SK-N-SH treated with all-trans-retinoic acid at 6 μM for 48 hours (cell line): ENCODE data around the gene CCDC3.

Experiments
- ATAC-seq: fragments of 200-7000 bp; cut with Tn5 transposase; 3 replicates; pipeline ENCODE4 v1.9.1; 2020; ENCODE audit warnings: mild to moderate bottlenecking, moderate library complexity
- BACH2 ChIP-seq: fragments of 250-450 bp; sonication (Bioruptor Pico); IDR thresholded peaks from 2 replicates; pipeline ENCODE4 v1.9.0; 2021; ENCODE audit warnings: mild to moderate bottlenecking, borderline replicate concordance
- CREB5 ChIP-seq: fragments of 250-450 bp; sonication (Bioruptor Pico); IDR thresholded peaks from 2 replicates; pipeline ENCODE4 v1.5.1; 2020; ENCODE audit warnings: low read depth, mild to moderate bottlenecking, moderate library complexity
- CSDC2 ChIP-seq: fragments of 250-450 bp; sonication (Bioruptor Pico); IDR thresholded peaks from 2 replicates; pipeline ENCODE4 v1.5.0; 2020; ENCODE audit warnings: mild to moderate bottlenecking, moderate library complexity
- CSRNP3 ChIP-seq: fragments of 250-450 bp; sonication (Bioruptor Pico); IDR thresholded peaks from 2 replicates; pipeline ENCODE4 v1.5.1; 2021; ENCODE audit warnings: mild to moderate bottlenecking, moderate library complexity
- ESRRG ChIP-seq: fragments of 250-450 bp; sonication (Bioruptor Pico); IDR thresholded peaks from 2 replicates; pipeline ENCODE4 v1.6.1; 2021; ENCODE audit warnings: mild to moderate bottlenecking
- ISL1 ChIP-seq: fragments of 250-450 bp; sonication (Bioruptor Pico); IDR thresholded peaks from 2 replicates; pipeline ENCODE4 v2.1.2; 2022; ENCODE audit warnings: mild to moderate bottlenecking, moderate library complexity
- OSR1 ChIP-seq: fragments of 250-450 bp; sonication (Bioruptor Pico); IDR thresholded peaks from 2 replicates; pipeline ENCODE4 v1.8.0; 2022; ENCODE audit warnings: moderate library complexity, mild to moderate bottlenecking, inconsistent platforms
- PATZ1 ChIP-seq: fragments of 250-450 bp; sonication (Bioruptor Pico); IDR thresholded peaks from 2 replicates; pipeline ENCODE4 v1.8.0; 2020; ENCODE audit warnings: mild to moderate bottlenecking, moderate library complexity, borderline replicate concordance
- POU6F1 ChIP-seq: fragments of 250-450 bp; sonication (Bioruptor Pico); IDR thresholded peaks from 2 replicates; pipeline ENCODE4 v1.8.0; 2021; ENCODE audit warnings: low read depth, mild to moderate bottlenecking, moderate library complexity, borderline replicate concordance
- PPARA ChIP-seq: fragments of 250-450 bp; sonication (Bioruptor Pico); IDR thresholded peaks from 2 replicates; pipeline ENCODE4 v1.5.0; 2020; ENCODE audit warnings: mild to moderate bottlenecking, borderline replicate concordance
- RARB ChIP-seq: fragments of 250-450 bp; sonication (Bioruptor Pico); IDR thresholded peaks from 2 replicates; pipeline ENCODE4 v1.8.0; 2021; ENCODE audit warnings: mild to moderate bottlenecking, moderate library complexity
- SNAI2 ChIP-seq: fragments of 250-450 bp; sonication (Bioruptor Pico); IDR thresholded peaks from 2 replicates; pipeline ENCODE4 v1.5.0; 2020; ENCODE audit warnings: mild to moderate bottlenecking, moderate library complexity
- TOX ChIP-seq: fragments of 250-450 bp; sonication (Bioruptor Pico); IDR thresholded peaks from 2 replicates; pipeline ENCODE4 v1.8.0; 2021; ENCODE audit warnings: mild to moderate bottlenecking, moderate library complexity, borderline replicate concordance
- TSHZ2 ChIP-seq: fragments of 250-450 bp; sonication (Bioruptor Pico); IDR thresholded peaks from 2 replicates; pipeline ENCODE4 v1.5.0; 2020; ENCODE audit warnings: mild to moderate bottlenecking, moderate library complexity
- ZC3H10 ChIP-seq: fragments of 250-450 bp; sonication (Bioruptor Pico); IDR thresholded peaks from 2 replicates; pipeline ENCODE4 v1.5.1; 2021; ENCODE audit warnings: mild to moderate bottlenecking, moderate library complexity
- ZFP3 ChIP-seq: fragments of 250-450 bp; sonication (Bioruptor Pico); IDR thresholded peaks from 2 replicates; pipeline ENCODE4 v1.5.0; 2020; ENCODE audit warnings: mild to moderate bottlenecking, moderate library complexity
- ZFP30 ChIP-seq: fragments of 450-650 bp; formaldehyde crosslinking; IDR thresholded peaks from 2 replicates; pipeline ENCODE4 v1.5.0; 2022; ENCODE audit warnings: mild to moderate bottlenecking, moderate library complexity
- ZNF565 ChIP-seq: fragments of 450-650 bp; formaldehyde crosslinking; conservative IDR thresholded peaks from 2 replicates; pipeline ENCODE4 v1.5.0; 2020; ENCODE audit warnings: low read depth, mild to moderate bottlenecking, moderate library complexity
- ZNF70 ChIP-seq: fragments of 450-650 bp; formaldehyde crosslinking; IDR thresholded peaks from 2 replicates; pipeline ENCODE4 v1.5.0; 2020; ENCODE audit warnings: mild to moderate bottlenecking, moderate library complexity

The CCDC3 gene

GRCh38 chr10:12946372-12946771 lies 55.1 kb downstream of the CCDC3 start (continued):
- TF ChIP-seq CREB5 (CRISPR knock-in tag) (no peak), RARB (CRISPR knock-in tag) (no peak), ZNF70 (CRISPR knock-in tag) (no peak), SNAI2 (CRISPR knock-in tag) (no peak), BACH2 (no peak), PATZ1 (CRISPR knock-in tag) (no peak), OSR1 (CRISPR knock-in tag) (no peak), ZFP3 (no peak), ZC3H10 (CRISPR knock-in tag) (no peak)

- ATAC-seq, result no peak
- TF ChIP-seq ESRRG (CRISPR knock-in tag), result no peak
- TF ChIP-seq PPARA (CRISPR knock-in tag), result no peak
- TF ChIP-seq, all 23 proteins: peak for 0
These were observed 55.7 kb downstream of the CCDC3 start for GRCh38 chr10:12945690-12946359.

GRCh38 chr10:12944931-12945330 lies 56.6 kb downstream of the CCDC3 start:
- ATAC-seq, result no peak
- TF ChIP-seq CSDC2 (CRISPR knock-in tag) (no peak), CSRNP3 (CRISPR knock-in tag) (no peak), ZNF565 (CRISPR knock-in tag) (no peak), ZFP30 (CRISPR knock-in tag) (no peak), OSR1 (CRISPR knock-in tag) (no peak), POU6F1 (CRISPR knock-in tag) (no peak), TSHZ2 (CRISPR knock-in tag) (no peak), TOX (CRISPR knock-in tag) (no peak), BACH2 (no peak), PPARA (CRISPR knock-in tag) (no peak), ZNF70 (CRISPR knock-in tag) (no peak), ISL1 (CRISPR knock-in tag) (no peak), CREB5 (CRISPR knock-in tag) (no peak), PATZ1 (CRISPR knock-in tag) (no peak), SNAI2 (CRISPR knock-in tag) (no peak), ZC3H10 (CRISPR knock-in tag) (no peak), ZFP3 (no peak), ESRRG (CRISPR knock-in tag) (no peak)
- TF ChIP-seq, all 23 proteins: peak for 0
